Brain microvascular endothelial cell (primary cell): ENCODE measurements around the gene ZNF267.
"Not testable (repeated sequence)": the region's sequence is repeated elsewhere in the genome, so short reads cannot be mapped to it uniquely, and the experiment has no call there.

Source experiments
- DNase-seq: peaks from one replicate; pipeline ENCODE4 v3.0.0-alpha.2; 2020
- H3K27ac ChIP-seq: fragments of 250-450 bp; sonication (Bioruptor Pico); 2 replicates; pipeline ENCODE4 v1.5.1; 2020; ENCODE audit warnings: mild to moderate bottlenecking, moderate library complexity
- H3K27me3 ChIP-seq: fragments of 250-450 bp; sonication (Bioruptor Pico); replicated peaks from 2 replicates; pipeline ENCODE4 v1.5.1; 2020; ENCODE audit warnings: mild to moderate bottlenecking
- H3K36me3 ChIP-seq: fragments of 250-450 bp; sonication (Bioruptor Pico); replicated peaks from 2 replicates; pipeline ENCODE4 v1.5.1; 2020; ENCODE audit warnings: mild to moderate bottlenecking
- H3K4me3 ChIP-seq: 2 replicates; pipeline ENCODE4 v1.5.1; 2011; ENCODE audit warnings: low read depth, mild to moderate bottlenecking, control low read depth, low read length, moderate library complexity
- CTCF ChIP-seq: IDR thresholded peaks from 2 replicates; pipeline ENCODE4 v1.5.1; 2011; ENCODE audit warnings: low read depth, mild to moderate bottlenecking, moderate library complexity, low read length, control low read depth, inconsistent platforms; ENCODE audit errors: missing control alignments
- in situ Hi-C: cut with HindIII; loops from 2 replicates; pipeline ENCODE4 v1.10.0; 2017; ENCODE audit warnings: low sequenced_read_pairs, low pct_ligation_motif_present

ZNF267 gene

GRCh38 chr16:31913668-31914067 is 40.1 kb downstream of the ZNF267 start:
- in situ Hi-C loops: no loop called here
- no peak for DNase-seq
- H3K27me3 ChIP-seq: no peaks in the 10 kb centered on the region
- no peak overlapping the region for H3K27ac ChIP-seq
- H3K4me3 ChIP-seq: no peak overlapping the region
- no peak for TF ChIP-seq CTCF
- H3K36me3 ChIP-seq: peaks cover 45% of the 10 kb centered on the region

- H3K27me3 ChIP-seq: no peaks in the 10 kb centered on the region
- no peak for TF ChIP-seq CTCF
- peaks cover 48% of the 10 kb centered on the region for H3K36me3 ChIP-seq
- in situ Hi-C loops: no loop called here
- H3K4me3 ChIP-seq: no peak overlapping the region
- DNase-seq: no peak
- H3K27ac ChIP-seq: no peak overlapping the region
Measured at GRCh38 chr16:31916056-31916488, 42.5 kb downstream of the ZNF267 start.

GRCh38 chr16:31920373-31920772 is 46.8 kb downstream of the ZNF267 start:
- H3K4me3 ChIP-seq: no peak overlapping the region
- H3K27ac ChIP-seq: no peak overlapping the region
- DNase-seq: no peak
- no peaks in the 10 kb centered on the region for H3K27me3 ChIP-seq
- in situ Hi-C loops: no loop called here
- peaks cover 28% of the 10 kb centered on the region for H3K36me3 ChIP-seq
- TF ChIP-seq CTCF: no peak

- H3K36me3 ChIP-seq, in situ Hi-C loops, H3K4me3 ChIP-seq, DNase-seq, H3K27me3 ChIP-seq, H3K27ac ChIP-seq: not testable (repeated sequence)
Measured at GRCh38 chr16:31951806-31952205, 78.2 kb downstream of the ZNF267 start.

GRCh38 chr16:31952206-31952605 is 78.6 kb downstream of the ZNF267 start:
- H3K27ac ChIP-seq, H3K27me3 ChIP-seq, in situ Hi-C loops, H3K4me3 ChIP-seq, DNase-seq, H3K36me3 ChIP-seq: not testable (repeated sequence)

- DNase-seq, H3K36me3 ChIP-seq, H3K4me3 ChIP-seq, H3K27ac ChIP-seq, H3K27me3 ChIP-seq, in situ Hi-C loops: not testable (repeated sequence)
Measured at GRCh38 chr16:31956221-31956620, 82.6 kb downstream of the ZNF267 start.

GRCh38 chr16:31960186-31960910 is 86.7 kb downstream of the ZNF267 start:
- H3K4me3 ChIP-seq, H3K27ac ChIP-seq, H3K27me3 ChIP-seq, DNase-seq, H3K36me3 ChIP-seq, in situ Hi-C loops: not testable (repeated sequence)
